ENCODE data around the gene FYN. TPM values are rescaled to one million over a fixed set of nuclear protein-coding genes. Genes with fewer than 3 reads are reported as not detected.

The FYN gene
- total RNA-seq, 4 donors from 2014 or later = 16.3 to 288 (median 52.2) TPM

DNA sequence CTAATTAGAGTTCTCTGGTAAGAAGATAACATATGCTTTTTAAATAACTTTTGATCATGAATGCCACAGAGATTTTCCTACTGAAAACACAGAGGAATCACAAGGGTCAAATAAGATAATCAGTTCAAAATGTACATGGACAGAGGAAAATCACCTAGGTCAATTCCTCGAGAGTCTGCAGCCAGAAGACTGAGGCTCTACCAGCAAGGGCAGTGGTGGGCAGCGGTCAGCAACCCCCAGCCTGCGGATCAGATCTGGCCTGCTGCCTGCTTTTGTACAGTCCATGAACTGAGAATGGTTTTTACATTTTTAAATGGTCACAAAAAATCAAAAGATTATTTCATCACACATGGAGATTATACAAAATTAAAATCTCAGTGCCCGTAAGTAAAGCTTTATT, 79.0 kb downstream of the FYN start:
- no peaks in the 10 kb centered on the region for H3K9me3 ChIP-seq
- intact Hi-C loops (cut with DNase I; ENCODE audit: low total_unique reads) (no loop called here), in situ Hi-C loops (cut with MboI; ENCODE audit: low pct_ligation_motif_present in 1 of 4, low pct_unique_long_range_greater_than_20kb in 1 of 4, low sequenced_read_pairs in 3 of 4) (no loop called here)
- no peaks in the 10 kb centered on the region for H3K36me3 ChIP-seq
- 88 to 100% methylated on average over 1 to 4 of the region's 4 CpGs for WGBS, 2 donors (ENCODE audit: low coverage in 1 of 2)
- peaks cover 0 to 6% (median 1%) of the 10 kb centered on the region in 4 donors for H3K4me1 ChIP-seq
- H3K27ac ChIP-seq = peak overlapping the region in 1 of 4 donors; percentile 6
- no peak overlapping the region for H3K4me3 ChIP-seq
- no peaks in the 10 kb centered on the region for H3K27me3 ChIP-seq
- no peak for DNase-seq
- TF ChIP-seq EP300 (IDR thresholded peaks at IDR 0.05; ENCODE audit: low read depth) = no peak
- no peak for TF ChIP-seq POLR2A (IDR thresholded peaks at IDR 0.05)
- TF ChIP-seq, protein P1, sequence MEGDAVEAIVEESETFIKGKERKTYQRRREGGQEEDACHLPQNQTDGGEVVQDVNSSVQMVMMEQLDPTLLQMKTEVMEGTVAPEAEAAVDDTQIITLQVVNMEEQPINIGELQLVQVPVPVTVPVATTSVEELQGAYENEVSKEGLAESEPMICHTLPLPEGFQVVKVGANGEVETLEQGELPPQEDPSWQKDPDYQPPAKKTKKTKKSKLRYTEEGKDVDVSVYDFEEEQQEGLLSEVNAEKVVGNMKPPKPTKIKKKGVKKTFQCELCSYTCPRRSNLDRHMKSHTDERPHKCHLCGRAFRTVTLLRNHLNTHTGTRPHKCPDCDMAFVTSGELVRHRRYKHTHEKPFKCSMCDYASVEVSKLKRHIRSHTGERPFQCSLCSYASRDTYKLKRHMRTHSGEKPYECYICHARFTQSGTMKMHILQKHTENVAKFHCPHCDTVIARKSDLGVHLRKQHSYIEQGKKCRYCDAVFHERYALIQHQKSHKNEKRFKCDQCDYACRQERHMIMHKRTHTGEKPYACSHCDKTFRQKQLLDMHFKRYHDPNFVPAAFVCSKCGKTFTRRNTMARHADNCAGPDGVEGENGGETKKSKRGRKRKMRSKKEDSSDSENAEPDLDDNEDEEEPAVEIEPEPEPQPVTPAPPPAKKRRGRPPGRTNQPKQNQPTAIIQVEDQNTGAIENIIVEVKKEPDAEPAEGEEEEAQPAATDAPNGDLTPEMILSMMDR (IDR thresholded peaks at IDR 0.05) = no peak
- TF ChIP-seq POLR2AphosphoS5 (IDR thresholded peaks at IDR 0.05) = no peak

DNA sequence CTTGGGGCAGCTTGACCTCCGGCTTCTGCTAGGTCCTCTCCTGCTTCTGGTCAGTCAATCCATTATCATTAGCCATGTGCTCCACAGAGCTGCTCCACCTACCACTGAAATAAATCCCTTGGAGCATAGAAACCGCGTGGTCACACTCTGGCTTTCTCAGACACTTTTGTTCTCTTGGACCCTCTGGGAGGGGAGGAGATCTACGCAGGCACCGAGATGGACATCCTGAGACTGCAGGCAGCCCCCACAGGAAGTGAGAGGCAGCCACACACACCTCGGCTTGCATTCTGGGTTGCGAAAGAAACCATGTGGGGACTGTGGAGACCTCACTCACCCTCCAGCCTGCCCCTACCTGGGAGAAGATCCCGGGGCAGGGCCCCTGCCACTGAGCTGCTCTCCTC, 79.5 kb downstream of the FYN start:
- H3K27ac ChIP-seq = peak overlapping the region in 2 of 4 donors; percentile 0 to 6
- 81% methylated on average over 8 of the region's 8 CpGs; no CpG with 5 or more reads in 1 of the 2 donors for WGBS, 2 donors (ENCODE audit: low coverage in 1 of 2)
- H3K4me3 ChIP-seq = no peak overlapping the region
- H3K36me3 ChIP-seq = no peaks in the 10 kb centered on the region
- peaks cover 0 to 12% (median 1%) of the 10 kb centered on the region in 4 donors for H3K4me1 ChIP-seq
- DNase-seq = peak; percentile 44
- TF ChIP-seq POLR2AphosphoS5 (IDR thresholded peaks at IDR 0.05) = no peak
- TF ChIP-seq POLR2A (IDR thresholded peaks at IDR 0.05) = peak; percentile 22
- no peak for TF ChIP-seq EP300 (IDR thresholded peaks at IDR 0.05; ENCODE audit: low read depth)
- in situ Hi-C loops (cut with MboI; ENCODE audit: low pct_ligation_motif_present in 1 of 4, low pct_unique_long_range_greater_than_20kb in 1 of 4, low sequenced_read_pairs in 3 of 4) (no loop called here), intact Hi-C loops (cut with DNase I; ENCODE audit: low total_unique reads) (no loop called here)
- no peaks in the 10 kb centered on the region for H3K27me3 ChIP-seq
- H3K9me3 ChIP-seq = no peaks in the 10 kb centered on the region

DNA sequence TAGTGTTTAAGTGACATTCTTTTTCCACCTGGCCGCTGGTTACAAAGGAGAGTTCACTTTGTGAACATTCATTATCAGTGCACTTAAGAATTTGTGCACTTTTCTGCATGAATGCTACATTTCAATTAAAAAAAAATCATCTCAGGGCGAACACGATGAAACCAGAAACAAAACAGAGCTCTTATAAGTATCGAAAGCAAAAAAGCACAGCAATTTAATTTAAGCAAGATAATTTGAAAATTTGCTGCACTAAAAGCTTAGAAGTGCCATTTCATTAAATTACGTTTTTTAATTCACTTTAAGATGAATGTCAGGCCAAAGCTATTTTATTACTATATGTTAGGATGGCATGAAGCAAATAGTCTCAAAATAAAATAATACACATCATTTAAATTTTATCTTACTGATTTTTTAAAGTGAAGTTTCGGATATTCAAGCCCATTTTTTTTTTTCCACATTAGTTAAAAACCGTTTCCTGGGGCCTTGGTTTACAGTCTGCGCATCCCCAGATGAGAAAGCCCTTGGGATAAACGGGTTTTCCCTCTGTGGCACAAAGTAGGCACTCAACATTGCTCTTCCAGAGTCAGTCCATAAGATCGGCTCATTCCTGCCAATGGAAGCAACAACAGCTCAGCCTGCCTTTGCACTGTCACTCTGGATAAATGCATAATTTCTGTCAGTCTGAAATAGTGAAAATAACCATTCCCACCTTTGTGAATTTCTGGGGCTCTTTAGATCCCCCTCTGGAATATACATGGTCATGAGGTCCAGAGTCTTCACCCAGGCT, 80.1 kb downstream of the FYN start:
- H3K27me3 ChIP-seq = no peaks in the 10 kb centered on the region
- H3K9me3 ChIP-seq = no peaks in the 10 kb centered on the region
- peak overlapping the region in 1 of 4 donors; percentile 0 for H3K27ac ChIP-seq
- 73 to 87% methylated on average over 10 of the region's 10 CpGs for WGBS, 2 donors (ENCODE audit: low coverage in 1 of 2)
- DNase-seq = no peak
- H3K4me3 ChIP-seq = peak overlapping the region in 1 of 4 donors; percentile 4
- peaks cover 0 to 15% (median 1%) of the 10 kb centered on the region in 4 donors for H3K4me1 ChIP-seq
- intact Hi-C loops (cut with DNase I; ENCODE audit: low total_unique reads) (no loop called here), in situ Hi-C loops (cut with MboI; ENCODE audit: low pct_ligation_motif_present in 1 of 4, low pct_unique_long_range_greater_than_20kb in 1 of 4, low sequenced_read_pairs in 3 of 4) (no loop called here)
- no peaks in the 10 kb centered on the region for H3K36me3 ChIP-seq
- TF ChIP-seq, protein P1 (IDR thresholded peaks at IDR 0.05) = no peak
- TF ChIP-seq POLR2AphosphoS5 (IDR thresholded peaks at IDR 0.05) = no peak
- TF ChIP-seq POLR2A (IDR thresholded peaks at IDR 0.05) = no peak
- TF ChIP-seq EP300 (IDR thresholded peaks at IDR 0.05; ENCODE audit: low read depth) = no peak

DNA sequence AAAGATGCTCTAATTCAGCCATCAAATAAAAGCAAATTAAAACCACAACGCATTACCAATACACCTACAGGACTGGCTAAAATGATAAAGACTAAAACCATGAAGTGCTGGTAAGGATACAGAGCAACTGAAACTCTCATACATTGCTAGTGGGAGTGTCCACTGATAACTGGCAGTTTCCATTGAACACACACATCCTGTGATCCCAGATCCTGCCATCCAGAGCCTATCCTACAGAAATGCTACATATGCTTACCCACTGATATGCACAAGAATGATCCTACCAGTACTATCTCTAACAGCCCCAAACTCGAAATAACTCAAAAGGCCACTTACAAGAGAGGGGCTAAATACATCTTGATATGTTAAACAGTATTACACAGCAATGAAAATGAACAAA, 81.0 kb downstream of the FYN start:
- H3K9me3 ChIP-seq = no peaks in the 10 kb centered on the region
- peaks cover 0 to 15% (median 1%) of the 10 kb centered on the region in 4 donors for H3K4me1 ChIP-seq
- no peak for TF ChIP-seq POLR2A (IDR thresholded peaks at IDR 0.05)
- TF ChIP-seq POLR2AphosphoS5 (IDR thresholded peaks at IDR 0.05) = no peak
- no peak for TF ChIP-seq EP300 (IDR thresholded peaks at IDR 0.05; ENCODE audit: low read depth)
- TF ChIP-seq, protein P1 (IDR thresholded peaks at IDR 0.05) = no peak
- H3K27ac ChIP-seq = no peak overlapping the region
- no peak overlapping the region for H3K4me3 ChIP-seq
- intact Hi-C loops (cut with DNase I; ENCODE audit: low total_unique reads) (no loop called here), in situ Hi-C loops (cut with MboI; ENCODE audit: low pct_ligation_motif_present in 1 of 4, low pct_unique_long_range_greater_than_20kb in 1 of 4, low sequenced_read_pairs in 3 of 4) (no loop called here)
- no peaks in the 10 kb centered on the region for H3K36me3 ChIP-seq
- 76 to 86% methylated on average over 2 of the region's 2 CpGs for WGBS, 2 donors (ENCODE audit: low coverage in 1 of 2)
- no peak for DNase-seq
- no peaks in the 10 kb centered on the region for H3K27me3 ChIP-seq

Data from transverse colon (tissue), 4 donors.